ENCODE data around the gene PDE3A. TPM values are rescaled to one million over a fixed set of nuclear protein-coding genes. Genes with fewer than 3 reads are reported as not detected.

The PDE3A gene
- total RNA-seq, 1 experiment from 2014 or later, result 0.80 TPM

DNA sequence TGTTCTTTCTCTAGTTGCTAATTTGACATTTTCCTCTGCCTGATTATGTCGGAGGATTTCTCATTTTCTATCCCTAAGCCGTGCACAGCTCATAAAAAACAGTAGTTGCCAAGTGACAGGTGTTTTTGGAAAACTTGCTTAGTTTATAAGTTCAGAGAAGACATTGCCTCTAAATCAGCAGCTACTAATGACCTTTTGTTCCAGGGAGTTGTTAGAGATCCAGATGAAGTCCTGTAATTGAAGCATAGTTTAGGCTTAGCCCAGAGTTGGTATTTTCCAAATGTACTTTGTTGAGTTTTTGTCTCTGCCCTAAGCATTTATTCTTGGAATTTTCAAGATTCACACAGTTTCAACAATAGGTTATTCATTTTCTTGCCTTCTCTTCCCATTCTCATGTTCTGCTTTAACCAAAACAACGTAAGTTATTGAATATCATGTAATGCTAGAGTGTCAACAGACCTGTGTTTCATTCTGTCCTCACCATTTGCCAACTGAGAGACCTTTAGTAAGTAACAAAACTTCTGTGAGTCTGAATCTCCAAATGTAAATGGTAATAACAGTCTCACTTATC, 216.8 kb downstream of the PDE3A start:
- Histone ChIP-seq H3K36me3 (ENCODE audit: insufficient read depth, low read length, poor library complexity, severe bottlenecking) (no peaks in the 10 kb centered on the region), H3K4me3 (ENCODE audit: low read depth, low read length, poor library complexity, severe bottlenecking) (no peak overlapping the region), H3K4me1 (ENCODE audit: insufficient read depth, low read length, poor library complexity, severe bottlenecking) (no peaks in the 10 kb centered on the region), H3K27ac (ENCODE audit: low read depth, low read length, poor library complexity, severe bottlenecking) (no peak overlapping the region), H3K27me3 (replicated peaks; ENCODE audit: insufficient read depth, low read depth, low read length, poor library complexity) (no peaks in the 10 kb centered on the region), H3K9me3 (ENCODE audit: low read depth, low read length, poor library complexity, severe bottlenecking) (no peaks in the 10 kb centered on the region)
- CTCF ChIA-PET, result no interaction called here
- POLR2A ChIA-PET (ENCODE audit: low non-redundant PET), result no interaction called here
- DNase-seq (ENCODE audit: low spot score), result no peak
- intact Hi-C loops (cut with micrococcal nuclease; ENCODE audit: unreplicated experiment), result no loop called here
- TF ChIP-seq, protein P1, sequence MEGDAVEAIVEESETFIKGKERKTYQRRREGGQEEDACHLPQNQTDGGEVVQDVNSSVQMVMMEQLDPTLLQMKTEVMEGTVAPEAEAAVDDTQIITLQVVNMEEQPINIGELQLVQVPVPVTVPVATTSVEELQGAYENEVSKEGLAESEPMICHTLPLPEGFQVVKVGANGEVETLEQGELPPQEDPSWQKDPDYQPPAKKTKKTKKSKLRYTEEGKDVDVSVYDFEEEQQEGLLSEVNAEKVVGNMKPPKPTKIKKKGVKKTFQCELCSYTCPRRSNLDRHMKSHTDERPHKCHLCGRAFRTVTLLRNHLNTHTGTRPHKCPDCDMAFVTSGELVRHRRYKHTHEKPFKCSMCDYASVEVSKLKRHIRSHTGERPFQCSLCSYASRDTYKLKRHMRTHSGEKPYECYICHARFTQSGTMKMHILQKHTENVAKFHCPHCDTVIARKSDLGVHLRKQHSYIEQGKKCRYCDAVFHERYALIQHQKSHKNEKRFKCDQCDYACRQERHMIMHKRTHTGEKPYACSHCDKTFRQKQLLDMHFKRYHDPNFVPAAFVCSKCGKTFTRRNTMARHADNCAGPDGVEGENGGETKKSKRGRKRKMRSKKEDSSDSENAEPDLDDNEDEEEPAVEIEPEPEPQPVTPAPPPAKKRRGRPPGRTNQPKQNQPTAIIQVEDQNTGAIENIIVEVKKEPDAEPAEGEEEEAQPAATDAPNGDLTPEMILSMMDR (conservative IDR thresholded peaks at IDR 0.05; ENCODE audit: low read depth, low read length), result no peak
- no peak for TF ChIP-seq EZH2 (IDR thresholded peaks at IDR 0.05; ENCODE audit: borderline replicate concordance, low read depth, low read length, poor library complexity, severe bottlenecking)
- BruUV-seq (replicated peaks), result no TSS peak

DNA sequence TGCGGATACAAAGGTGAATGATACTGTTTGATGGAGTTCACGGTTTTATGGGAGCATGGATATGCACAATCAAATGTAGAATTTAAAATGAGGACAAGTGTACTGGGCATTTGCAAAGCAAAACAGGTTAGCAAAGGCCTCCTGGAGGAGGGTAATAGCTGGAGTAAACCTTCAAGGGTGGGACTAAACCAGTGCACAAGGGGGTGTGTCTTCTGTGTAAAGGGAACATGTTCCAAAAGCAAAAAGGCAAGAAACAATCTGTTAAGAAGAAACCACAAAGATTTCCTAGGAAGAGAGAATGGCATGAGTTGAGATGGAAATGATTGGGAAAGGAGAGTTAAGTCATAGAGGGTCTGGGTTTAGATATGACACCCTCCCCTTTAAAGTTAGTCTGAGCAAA, 217.6 kb downstream of the PDE3A start:
- no peak for DNase-seq (ENCODE audit: low spot score)
- Histone ChIP-seq H3K27ac (ENCODE audit: low read depth, low read length, poor library complexity, severe bottlenecking) (no peak overlapping the region), H3K27me3 (replicated peaks; ENCODE audit: insufficient read depth, low read depth, low read length, poor library complexity) (no peaks in the 10 kb centered on the region), H3K36me3 (ENCODE audit: insufficient read depth, low read length, poor library complexity, severe bottlenecking) (no peaks in the 10 kb centered on the region), H3K4me3 (ENCODE audit: low read depth, low read length, poor library complexity, severe bottlenecking) (no peak overlapping the region), H3K9me3 (ENCODE audit: low read depth, low read length, poor library complexity, severe bottlenecking) (no peaks in the 10 kb centered on the region), H3K4me1 (ENCODE audit: insufficient read depth, low read length, poor library complexity, severe bottlenecking) (no peaks in the 10 kb centered on the region)
- ChIA-PET POLR2A (ENCODE audit: low non-redundant PET) (no interaction called here), CTCF (interaction anchor here (1.1 kb wide), 1 partner anchor 37 kb away, joined by 3 read pairs; no protein-coding TSS in a partner anchor)
- no peak for TF ChIP-seq EZH2 (IDR thresholded peaks at IDR 0.05; ENCODE audit: borderline replicate concordance, low read depth, low read length, poor library complexity, severe bottlenecking)
- TF ChIP-seq, protein P1 (conservative IDR thresholded peaks at IDR 0.05; ENCODE audit: low read depth, low read length), result no peak
- BruUV-seq (replicated peaks), result no TSS peak
- intact Hi-C loops (cut with micrococcal nuclease; ENCODE audit: unreplicated experiment), result no loop called here

DNA sequence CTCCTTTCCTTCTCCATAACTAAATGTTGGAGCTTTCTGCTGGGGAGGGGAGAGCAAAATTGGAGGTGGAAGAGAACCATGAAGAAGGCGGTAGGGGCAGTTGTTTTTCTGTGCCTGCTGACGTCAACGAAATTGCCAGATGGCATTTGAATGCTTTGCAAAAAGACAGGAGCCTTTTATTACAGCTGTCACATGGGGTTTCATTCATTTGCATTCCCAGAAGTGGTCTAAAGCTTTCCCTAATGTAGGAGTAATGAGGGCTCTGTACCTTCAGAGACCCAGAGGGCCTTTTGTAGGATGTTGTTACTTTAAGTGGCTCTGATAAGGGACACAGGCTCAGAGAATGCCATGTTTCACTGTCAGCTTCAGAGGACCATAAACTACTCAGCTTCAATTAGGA, 219.7 kb downstream of the PDE3A start:
- Histone ChIP-seq H3K27ac (ENCODE audit: low read depth, low read length, poor library complexity, severe bottlenecking) (no peak overlapping the region), H3K4me3 (ENCODE audit: low read depth, low read length, poor library complexity, severe bottlenecking) (no peak overlapping the region), H3K9me3 (ENCODE audit: low read depth, low read length, poor library complexity, severe bottlenecking) (no peaks in the 10 kb centered on the region), H3K36me3 (ENCODE audit: insufficient read depth, low read length, poor library complexity, severe bottlenecking) (no peaks in the 10 kb centered on the region), H3K4me1 (ENCODE audit: insufficient read depth, low read length, poor library complexity, severe bottlenecking) (no peaks in the 10 kb centered on the region), H3K27me3 (replicated peaks; ENCODE audit: insufficient read depth, low read depth, low read length, poor library complexity) (no peaks in the 10 kb centered on the region)
- ChIA-PET POLR2A (ENCODE audit: low non-redundant PET) (no interaction called here), CTCF (no interaction called here)
- intact Hi-C loops (cut with micrococcal nuclease; ENCODE audit: unreplicated experiment), result no loop called here
- BruUV-seq (replicated peaks), result no TSS peak
- no peak for DNase-seq (ENCODE audit: low spot score)
- TF ChIP-seq, protein P1 (conservative IDR thresholded peaks at IDR 0.05; ENCODE audit: low read depth, low read length), result no peak
- no peak for TF ChIP-seq EZH2 (IDR thresholded peaks at IDR 0.05; ENCODE audit: borderline replicate concordance, low read depth, low read length, poor library complexity, severe bottlenecking)
